Activated CD4-positive, alpha-beta T cell treated with anti-CD3 and anti-CD28 coated beads, Interleukin-10, Interleukin-2, amounts not matched to agents 100 ng/mL and 50 ng/mL, durations not matched to agents 16 hours and 8 hours (primary cell): ENCODE measurements around the gene UGT1A6.

Experiments
- DNase-seq: peaks from one replicate; pipeline ENCODE4 v3.0.0-alpha.2; 2020

Gene UGT1A6

DNA sequence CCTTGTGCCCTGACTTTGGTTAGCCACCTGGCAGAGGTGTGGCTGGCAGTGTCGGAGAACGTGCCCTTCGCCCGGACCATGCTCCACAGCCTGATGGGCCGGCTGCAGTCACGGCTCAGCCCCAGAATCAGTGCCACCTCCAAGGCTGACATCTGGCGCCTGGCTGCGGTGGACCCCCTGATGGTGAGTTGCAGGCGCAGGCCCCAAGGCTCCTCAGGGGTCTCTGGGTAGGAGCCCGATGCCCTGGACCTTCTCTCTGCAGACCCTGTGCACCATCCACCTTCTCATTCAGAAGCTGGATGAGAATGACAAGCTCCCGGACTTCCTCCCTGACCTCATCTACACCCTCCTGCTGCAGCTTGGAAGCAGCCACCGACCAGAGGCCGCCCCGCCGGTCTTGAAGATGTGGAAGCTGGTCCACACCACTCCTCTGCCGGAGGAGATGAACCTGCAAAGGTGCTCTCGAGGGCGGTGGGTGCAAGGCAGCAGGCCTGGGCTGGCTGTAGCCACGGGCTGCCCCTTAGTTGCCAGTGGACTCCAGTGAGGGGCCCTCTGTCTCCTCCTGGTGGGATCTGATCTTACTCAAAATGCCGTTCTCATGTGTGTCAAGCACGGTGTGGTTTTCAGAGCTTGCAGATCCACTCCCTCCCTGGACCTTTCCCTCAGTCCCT, 129.5 kb downstream of the UGT1A6 start:
- DNase-seq: no peak
